Neutrophil (primary cell): Measurements from ENCODE around the gene NAGLU.

Experiments
- H3K27ac ChIP-seq: fragments of 200-600 bp; sonication (generic); 2 replicates; pipeline ENCODE4 v1.5.1; 2016; ENCODE audit warnings: mild to moderate bottlenecking, moderate library complexity
- H3K27me3 ChIP-seq: fragments of 200-600 bp; sonication (generic); 2 replicates; pipeline ENCODE4 v1.6.0; 2016; ENCODE audit warnings: mild to moderate bottlenecking
- H3K36me3 ChIP-seq: fragments of 200-600 bp; sonication (generic); 2 replicates; pipeline ENCODE4 v1.5.1; 2017
- H3K4me1 ChIP-seq, 2 experiments: fragments of 200-600 bp in 1 of 2; sonication (generic) in 1 of 2; 1 replicate in 1 of 2; 2 replicates in 1 of 2; pipeline versions ENCODE4 v1.5.1 to v1.6.1; 2013 to 2016; ENCODE audit warnings: low read depth in 1 of 2, low read length in 1 of 2, mild to moderate bottlenecking in 1 of 2, moderate library complexity in 1 of 2; ENCODE audit not compliant: control insufficient read depth in 1 of 2, insufficient read depth in 1 of 2
- H3K4me3 ChIP-seq, 2 experiments: fragments of 200-600 bp in 1 of 2; sonication (generic) in 1 of 2; 1 replicate in 1 of 2; 2 replicates in 1 of 2; pipeline ENCODE4 v1.5.1; 2013 to 2016; ENCODE audit warnings: low read depth in 1 of 2, low read length in 1 of 2, mild to moderate bottlenecking in 1 of 2, moderate library complexity in 1 of 2
- H3K9me3 ChIP-seq: fragments of 200-600 bp; sonication (generic); 2 replicates; pipeline ENCODE4 v1.5.1; 2016
- TF ChIP-seq, protein P1 (sequence below): fragments of 200-600 bp; sonication (generic); IDR thresholded peaks from 2 replicates; pipeline ENCODE4 v1.5.1; 2016; ENCODE audit warnings: antibody characterized with exemption

The NAGLU gene

DNA sequence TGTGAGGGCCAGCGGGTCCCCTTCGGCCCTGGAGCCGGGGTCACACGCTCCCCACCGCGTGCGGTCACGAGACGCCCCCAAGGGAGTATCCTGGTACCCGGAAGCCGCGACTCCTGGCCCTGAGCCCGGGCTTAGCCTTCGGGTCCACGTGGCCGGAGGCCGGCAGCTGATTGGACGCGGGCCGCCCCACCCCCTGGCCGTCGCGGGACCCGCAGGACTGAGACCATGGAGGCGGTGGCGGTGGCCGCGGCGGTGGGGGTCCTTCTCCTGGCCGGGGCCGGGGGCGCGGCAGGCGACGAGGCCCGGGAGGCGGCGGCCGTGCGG lies at the start of gene NAGLU:
NAGLU (plus strand) TSS at position 194 of the 324 bp plus-strand sequence; CDS start at position 226, 32 bp downstream.
- Histone ChIP-seq H3K4me1 (peaks cover 23 to 25% of the 10 kb centered on the region in 2 experiments), H3K27ac (peak within 1 kb of the TSS; percentile 80), H3K27me3 (no peaks in the 10 kb centered on the region), H3K36me3 (peaks cover 13% of the 10 kb centered on the region), H3K9me3 (no peaks in the 10 kb centered on the region), H3K4me3 (peak within 1 kb of the TSS; percentile 79 to 84)
- TF ChIP-seq, protein P1, sequence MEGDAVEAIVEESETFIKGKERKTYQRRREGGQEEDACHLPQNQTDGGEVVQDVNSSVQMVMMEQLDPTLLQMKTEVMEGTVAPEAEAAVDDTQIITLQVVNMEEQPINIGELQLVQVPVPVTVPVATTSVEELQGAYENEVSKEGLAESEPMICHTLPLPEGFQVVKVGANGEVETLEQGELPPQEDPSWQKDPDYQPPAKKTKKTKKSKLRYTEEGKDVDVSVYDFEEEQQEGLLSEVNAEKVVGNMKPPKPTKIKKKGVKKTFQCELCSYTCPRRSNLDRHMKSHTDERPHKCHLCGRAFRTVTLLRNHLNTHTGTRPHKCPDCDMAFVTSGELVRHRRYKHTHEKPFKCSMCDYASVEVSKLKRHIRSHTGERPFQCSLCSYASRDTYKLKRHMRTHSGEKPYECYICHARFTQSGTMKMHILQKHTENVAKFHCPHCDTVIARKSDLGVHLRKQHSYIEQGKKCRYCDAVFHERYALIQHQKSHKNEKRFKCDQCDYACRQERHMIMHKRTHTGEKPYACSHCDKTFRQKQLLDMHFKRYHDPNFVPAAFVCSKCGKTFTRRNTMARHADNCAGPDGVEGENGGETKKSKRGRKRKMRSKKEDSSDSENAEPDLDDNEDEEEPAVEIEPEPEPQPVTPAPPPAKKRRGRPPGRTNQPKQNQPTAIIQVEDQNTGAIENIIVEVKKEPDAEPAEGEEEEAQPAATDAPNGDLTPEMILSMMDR: peak; percentile 28

DNA sequence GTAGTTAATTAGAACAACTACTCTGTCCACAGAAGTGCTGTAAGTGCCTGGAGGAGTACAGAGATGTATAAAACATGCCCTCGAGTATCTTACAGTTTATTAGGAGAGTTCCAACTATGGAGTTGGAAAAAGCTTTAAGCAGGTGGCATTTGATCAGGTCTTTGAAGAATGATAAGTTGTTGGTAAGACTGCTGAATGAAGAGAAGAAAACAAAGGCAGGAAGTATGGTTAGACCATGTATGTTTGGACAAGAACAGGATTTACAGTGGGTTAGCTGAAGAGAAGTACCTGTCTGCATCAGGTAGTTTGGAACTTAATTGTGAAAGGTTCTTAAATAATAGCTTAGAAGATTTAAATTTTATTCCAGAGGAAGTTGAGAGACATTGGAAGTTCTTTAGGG lies 48.0 kb upstream of the NAGLU start:
- Histone ChIP-seq H3K4me3 (no peak overlapping the region), H3K4me1 (no peaks in the 10 kb centered on the region), H3K9me3 (no peaks in the 10 kb centered on the region), H3K27ac (no peak overlapping the region), H3K27me3 (no peaks in the 10 kb centered on the region), H3K36me3 (peaks cover 100% of the 10 kb centered on the region)
- TF ChIP-seq, protein P1: no peak

DNA sequence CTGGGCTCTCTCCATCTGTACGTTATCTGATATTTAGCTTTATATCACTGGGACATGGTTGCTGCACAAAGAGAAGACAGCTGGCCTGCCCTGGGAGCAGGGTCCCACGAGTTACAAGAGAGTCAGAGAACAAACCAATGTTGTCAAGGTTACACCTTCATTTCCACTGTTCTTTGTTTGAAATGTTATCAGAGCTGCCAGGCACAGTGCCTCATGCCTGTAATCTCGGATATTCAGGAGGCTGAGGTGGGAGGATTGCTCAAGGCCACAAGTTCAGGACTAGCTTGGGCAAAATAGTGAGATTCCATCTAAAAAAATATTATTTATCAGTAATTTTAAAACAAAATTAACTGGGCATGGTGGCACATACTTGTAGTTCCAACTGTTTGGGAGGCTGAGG lies 42.7 kb upstream of the NAGLU start:
- H3K4me3 ChIP-seq: no peak overlapping the region
- H3K27ac ChIP-seq: no peak overlapping the region
- TF ChIP-seq, protein P1: no peak
- no peaks in the 10 kb centered on the region for H3K4me1 ChIP-seq
- peaks cover 99% of the 10 kb centered on the region for H3K36me3 ChIP-seq
- no peaks in the 10 kb centered on the region for H3K27me3 ChIP-seq
- no peaks in the 10 kb centered on the region for H3K9me3 ChIP-seq

- Histone ChIP-seq H3K9me3 (no peaks in the 10 kb centered on the region), H3K36me3 (peaks cover 99% of the 10 kb centered on the region), H3K4me3 (no peak overlapping the region), H3K27me3 (no peaks in the 10 kb centered on the region), H3K27ac (no peak overlapping the region), H3K4me1 (no peaks in the 10 kb centered on the region)
- TF ChIP-seq, protein P1: no peak
These were observed 41.4 kb upstream of the NAGLU start for GRCh38 chr17:42494673-42495072.

GRCh38 chr17:42498828-42499227 lies 37.2 kb upstream of the NAGLU start:
- no peak overlapping the region for H3K4me3 ChIP-seq

More at GRCh38 chr17:42498828-42499227, 37.2 kb upstream of the NAGLU start:
- Histone ChIP-seq H3K4me1 (no peaks in the 10 kb centered on the region), H3K27ac (no peak overlapping the region), H3K9me3 (no peaks in the 10 kb centered on the region), H3K27me3 (no peaks in the 10 kb centered on the region), H3K36me3 (peaks cover 99% of the 10 kb centered on the region)
- TF ChIP-seq, protein P1: no peak
